ENCODE measurements around the gene FABP6. TPM values are rescaled to one million over a fixed set of nuclear protein-coding genes. Genes with fewer than 3 reads are reported as not detected.

FABP6 gene
- total and polyA plus RNA-seq, 2 experiments from 2014 or later, result 7.2 to 55.7 TPM

DNA sequence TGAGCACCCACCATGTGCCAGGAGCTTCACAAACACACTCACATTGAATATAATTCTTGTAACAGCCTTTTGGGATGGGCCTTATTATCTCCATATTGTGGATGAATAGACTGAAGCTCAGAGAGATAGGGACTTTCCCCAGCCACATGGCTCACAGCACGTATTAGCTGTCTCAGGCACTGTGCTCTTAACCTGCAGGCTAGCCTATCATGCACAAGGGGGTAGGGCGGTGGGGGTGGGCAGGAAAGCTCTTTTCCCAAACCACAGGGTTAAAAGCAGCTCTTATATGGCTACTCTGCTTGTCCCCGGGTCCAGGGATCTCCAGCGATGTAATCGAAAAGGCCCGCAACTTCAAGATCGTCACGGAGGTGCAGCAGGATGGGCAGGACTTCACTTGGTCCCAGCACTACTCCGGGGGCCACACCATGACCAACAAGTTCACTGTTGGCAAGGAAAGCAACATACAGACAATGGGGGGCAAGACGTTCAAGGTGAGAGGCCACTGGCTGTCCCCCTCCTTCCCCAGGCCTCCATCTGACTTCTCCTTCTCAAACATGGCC is 2.6 kb downstream of the FABP6 start:
- no peaks in the 10 kb centered on the region for H3K9me2 ChIP-seq (replicated peaks; ENCODE audit: insufficient read depth)
- TF ChIP-seq, protein P1, sequence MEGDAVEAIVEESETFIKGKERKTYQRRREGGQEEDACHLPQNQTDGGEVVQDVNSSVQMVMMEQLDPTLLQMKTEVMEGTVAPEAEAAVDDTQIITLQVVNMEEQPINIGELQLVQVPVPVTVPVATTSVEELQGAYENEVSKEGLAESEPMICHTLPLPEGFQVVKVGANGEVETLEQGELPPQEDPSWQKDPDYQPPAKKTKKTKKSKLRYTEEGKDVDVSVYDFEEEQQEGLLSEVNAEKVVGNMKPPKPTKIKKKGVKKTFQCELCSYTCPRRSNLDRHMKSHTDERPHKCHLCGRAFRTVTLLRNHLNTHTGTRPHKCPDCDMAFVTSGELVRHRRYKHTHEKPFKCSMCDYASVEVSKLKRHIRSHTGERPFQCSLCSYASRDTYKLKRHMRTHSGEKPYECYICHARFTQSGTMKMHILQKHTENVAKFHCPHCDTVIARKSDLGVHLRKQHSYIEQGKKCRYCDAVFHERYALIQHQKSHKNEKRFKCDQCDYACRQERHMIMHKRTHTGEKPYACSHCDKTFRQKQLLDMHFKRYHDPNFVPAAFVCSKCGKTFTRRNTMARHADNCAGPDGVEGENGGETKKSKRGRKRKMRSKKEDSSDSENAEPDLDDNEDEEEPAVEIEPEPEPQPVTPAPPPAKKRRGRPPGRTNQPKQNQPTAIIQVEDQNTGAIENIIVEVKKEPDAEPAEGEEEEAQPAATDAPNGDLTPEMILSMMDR (IDR thresholded peaks at IDR 0.05; ENCODE audit: poor library complexity), result no peak
- no peak for TF ChIP-seq EZH2phosphoT487 (IDR thresholded peaks at IDR 0.05; ENCODE audit: low read depth, severe bottlenecking, unreplicated experiment)
- H3K9me3 ChIP-seq (ENCODE audit: low read depth), result no peaks in the 10 kb centered on the region
- no peaks in the 10 kb centered on the region for H4K20me1 ChIP-seq (ENCODE audit: insufficient read depth, poor library complexity, severe bottlenecking)
- H3K4me1 ChIP-seq (ENCODE audit: insufficient read depth), result no peaks in the 10 kb centered on the region
- DNase-seq (ENCODE audit: low spot score), result no peak
- H2AFZ ChIP-seq, result no peak overlapping the region
- no peaks in the 10 kb centered on the region for H3K36me3 ChIP-seq (replicated peaks; ENCODE audit: insufficient read depth, low read depth)
- H3K27ac ChIP-seq, result no peak overlapping the region
- H3K4me3 ChIP-seq, result no peak overlapping the region
- no peaks in the 10 kb centered on the region for H3K79me2 ChIP-seq
- no peak overlapping the region for H3K4me2 ChIP-seq
- H3K27me3 ChIP-seq, result no peaks in the 10 kb centered on the region
- 93% methylated on average over 10 of the region's 10 CpGs for WGBS (ENCODE audit: low lambda C conversion rate, missing lambda C conversion rate)

- Histone ChIP-seq H3K4me1 (ENCODE audit: insufficient read depth) (no peaks in the 10 kb centered on the region), H2AFZ (no peak overlapping the region), H3K9me2 (replicated peaks; ENCODE audit: insufficient read depth) (no peaks in the 10 kb centered on the region), H3K79me2 (no peaks in the 10 kb centered on the region), H3K27ac (no peak overlapping the region), H3K36me3 (replicated peaks; ENCODE audit: insufficient read depth, low read depth) (no peaks in the 10 kb centered on the region), H4K20me1 (ENCODE audit: insufficient read depth, poor library complexity, severe bottlenecking) (no peaks in the 10 kb centered on the region), H3K27me3 (no peaks in the 10 kb centered on the region), H3K9me3 (ENCODE audit: low read depth) (no peaks in the 10 kb centered on the region), H3K4me3 (no peak overlapping the region), H3K4me2 (no peak overlapping the region)
- TF ChIP-seq EZH2 (IDR thresholded peaks at IDR 0.05; ENCODE audit: borderline replicate concordance) (no peak), EZH2phosphoT487 (IDR thresholded peaks at IDR 0.05; ENCODE audit: low read depth, severe bottlenecking, unreplicated experiment) (no peak)
- TF ChIP-seq, protein P1 (IDR thresholded peaks at IDR 0.05; ENCODE audit: poor library complexity), result no peak
- DNase-seq (ENCODE audit: low spot score), result no peak
- WGBS (ENCODE audit: low lambda C conversion rate, missing lambda C conversion rate), result 93% methylated on average over 5 of the region's 5 CpGs
Measured at GRCh38 chr5:160233215-160233614, 3.9 kb downstream of the FABP6 start.

DNA sequence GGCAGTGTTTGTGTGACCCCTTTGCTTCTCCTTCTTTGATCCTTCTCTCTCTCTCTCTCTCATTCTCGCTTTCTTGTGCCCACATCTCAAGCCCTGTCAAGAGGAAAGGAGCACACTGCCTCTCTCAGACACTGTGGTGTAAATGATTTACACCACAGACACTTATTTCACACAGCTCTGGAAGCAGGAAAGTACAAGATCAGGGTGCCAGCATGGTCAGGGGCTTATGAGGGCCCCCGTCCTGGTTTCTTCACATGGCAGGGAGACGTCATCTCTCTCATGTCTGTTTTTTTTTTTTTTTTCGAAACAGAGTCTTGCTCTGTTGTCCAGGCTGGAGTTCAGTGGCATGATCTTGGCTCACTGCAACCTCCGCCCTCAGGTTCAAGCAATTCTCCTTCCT is 6.4 kb downstream of the FABP6 start:
- H3K4me1 ChIP-seq (ENCODE audit: insufficient read depth), result no peaks in the 10 kb centered on the region
- no peak overlapping the region for H2AFZ ChIP-seq
- no peaks in the 10 kb centered on the region for H3K9me2 ChIP-seq (replicated peaks; ENCODE audit: insufficient read depth)
- H3K27me3 ChIP-seq, result no peaks in the 10 kb centered on the region
- no peak overlapping the region for H3K27ac ChIP-seq
- H3K4me2 ChIP-seq, result no peak overlapping the region
- H3K36me3 ChIP-seq (replicated peaks; ENCODE audit: insufficient read depth, low read depth), result no peaks in the 10 kb centered on the region
- H3K4me3 ChIP-seq, result no peak overlapping the region
- no peaks in the 10 kb centered on the region for H4K20me1 ChIP-seq (ENCODE audit: insufficient read depth, poor library complexity, severe bottlenecking)
- H3K9me3 ChIP-seq (ENCODE audit: low read depth), result no peaks in the 10 kb centered on the region
- no peak for DNase-seq (ENCODE audit: low spot score)
- H3K79me2 ChIP-seq, result no peaks in the 10 kb centered on the region
- TF ChIP-seq EZH2 (IDR thresholded peaks at IDR 0.05; ENCODE audit: borderline replicate concordance), result no peak
- TF ChIP-seq, protein P1 (IDR thresholded peaks at IDR 0.05; ENCODE audit: poor library complexity), result no peak
- TF ChIP-seq EZH2phosphoT487 (IDR thresholded peaks at IDR 0.05; ENCODE audit: low read depth, severe bottlenecking, unreplicated experiment), result no peak
- WGBS (ENCODE audit: low lambda C conversion rate, missing lambda C conversion rate), result 89% methylated on average over 5 of the region's 5 CpGs
